ENCODE data around the gene SEMA5A.

The SEMA5A gene

DNA sequence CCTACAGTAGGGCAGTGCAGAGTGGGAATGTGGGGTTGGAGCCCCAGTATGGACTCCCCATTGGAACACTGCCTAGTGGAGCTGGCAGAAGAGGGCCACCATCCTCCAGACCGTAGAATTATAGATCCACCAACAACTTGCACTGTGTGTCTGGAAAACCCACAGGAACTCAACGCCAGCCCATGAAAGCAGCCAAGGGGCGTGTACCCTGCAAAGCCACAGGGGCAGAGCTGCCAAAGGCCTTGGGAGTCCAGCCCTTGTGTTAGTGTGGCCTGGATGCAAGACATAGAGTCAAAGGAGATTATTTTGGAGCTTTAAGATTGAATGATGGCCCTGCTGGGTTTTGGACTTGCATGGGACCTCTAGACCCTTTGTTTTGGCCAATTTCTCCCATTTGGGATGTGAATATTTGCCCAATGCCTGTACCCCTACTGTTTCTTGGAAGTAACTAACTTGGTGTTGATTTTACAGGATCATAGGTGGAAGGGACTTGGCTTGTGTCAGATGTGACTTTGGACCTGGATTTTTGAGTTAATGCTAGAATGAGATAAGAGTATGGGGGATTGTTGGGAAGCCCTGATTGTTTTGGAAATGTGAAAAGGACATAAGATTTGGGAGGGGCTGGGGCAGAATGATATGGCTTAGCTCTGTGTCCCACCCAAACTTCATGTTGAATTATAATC is 266.8 kb downstream of the SEMA5A start:
- Histone ChIP-seq H3K27me3 (ENCODE audit: control insufficient read depth in 2 of 2, insufficient read depth in 2 of 2, low read length in 2 of 2) (no peaks in the 10 kb centered on the region), H3K27ac (ENCODE audit: low read depth in 2 of 2, low read length in 2 of 2) (no peak overlapping the region), H3K36me3 (ENCODE audit: control insufficient read depth in 2 of 2, insufficient read depth in 2 of 2, low read length in 2 of 2) (no peaks in the 10 kb centered on the region), H3K9ac (ENCODE audit: low read depth in 1 of 2, low read length in 2 of 2) (no peak overlapping the region), H3K9me3 (ENCODE audit: control insufficient read depth in 2 of 2, low read length in 2 of 2) (no peaks in the 10 kb centered on the region), H3K4me1 (ENCODE audit: control insufficient read depth in 2 of 2, insufficient read depth in 2 of 2, low read length in 2 of 2) (no peaks in the 10 kb centered on the region), H3K4me3 (ENCODE audit: low read length in 2 of 2) (no peak overlapping the region)

- Histone ChIP-seq H3K27me3 (ENCODE audit: control insufficient read depth in 2 of 2, insufficient read depth in 2 of 2, low read length in 2 of 2) (no peaks in the 10 kb centered on the region), H3K4me1 (ENCODE audit: control insufficient read depth in 2 of 2, insufficient read depth in 2 of 2, low read length in 2 of 2) (no peaks in the 10 kb centered on the region), H3K36me3 (ENCODE audit: control insufficient read depth in 2 of 2, insufficient read depth in 2 of 2, low read length in 2 of 2) (no peaks in the 10 kb centered on the region), H3K9me3 (ENCODE audit: control insufficient read depth in 2 of 2, low read length in 2 of 2) (no peaks in the 10 kb centered on the region), H3K4me3 (ENCODE audit: low read length in 2 of 2) (no peak overlapping the region), H3K9ac (ENCODE audit: low read depth in 1 of 2, low read length in 2 of 2) (no peak overlapping the region), H3K27ac (ENCODE audit: low read depth in 2 of 2, low read length in 2 of 2) (no peak overlapping the region)
Observed at GRCh38 chr5:9269014-9269413, 276.9 kb downstream of the SEMA5A start.

GRCh38 chr5:9268226-9268625 is 277.6 kb downstream of the SEMA5A start:
- H3K36me3 ChIP-seq (ENCODE audit: control insufficient read depth in 2 of 2, insufficient read depth in 2 of 2, low read length in 2 of 2), result no peaks in the 10 kb centered on the region
- no peaks in the 10 kb centered on the region for H3K9me3 ChIP-seq (ENCODE audit: control insufficient read depth in 2 of 2, low read length in 2 of 2)
- H3K27me3 ChIP-seq (ENCODE audit: control insufficient read depth in 2 of 2, insufficient read depth in 2 of 2, low read length in 2 of 2), result no peaks in the 10 kb centered on the region
- no peak overlapping the region for H3K9ac ChIP-seq (ENCODE audit: low read depth in 1 of 2, low read length in 2 of 2)
- H3K27ac ChIP-seq (ENCODE audit: low read depth in 2 of 2, low read length in 2 of 2), result no peak overlapping the region
- H3K4me1 ChIP-seq (ENCODE audit: control insufficient read depth in 2 of 2, insufficient read depth in 2 of 2, low read length in 2 of 2), result no peaks in the 10 kb centered on the region
- H3K4me3 ChIP-seq (ENCODE audit: low read length in 2 of 2), result no peak overlapping the region

- H3K4me1 ChIP-seq (ENCODE audit: control insufficient read depth in 2 of 2, insufficient read depth in 2 of 2, low read length in 2 of 2), result no peaks in the 10 kb centered on the region
- no peak overlapping the region for H3K9ac ChIP-seq (ENCODE audit: low read depth in 1 of 2, low read length in 2 of 2)
- H3K4me3 ChIP-seq (ENCODE audit: low read length in 2 of 2), result no peak overlapping the region
- H3K36me3 ChIP-seq (ENCODE audit: control insufficient read depth in 2 of 2, insufficient read depth in 2 of 2, low read length in 2 of 2), result no peaks in the 10 kb centered on the region
- peak overlapping the region in 1 of 2 donors; percentile 13 for H3K27ac ChIP-seq (ENCODE audit: low read depth in 2 of 2, low read length in 2 of 2)
- H3K27me3 ChIP-seq (ENCODE audit: control insufficient read depth in 2 of 2, insufficient read depth in 2 of 2, low read length in 2 of 2), result no peaks in the 10 kb centered on the region
- no peaks in the 10 kb centered on the region for H3K9me3 ChIP-seq (ENCODE audit: control insufficient read depth in 2 of 2, low read length in 2 of 2)
Observed at GRCh38 chr5:9265441-9266287, 280.2 kb downstream of the SEMA5A start.

DNA sequence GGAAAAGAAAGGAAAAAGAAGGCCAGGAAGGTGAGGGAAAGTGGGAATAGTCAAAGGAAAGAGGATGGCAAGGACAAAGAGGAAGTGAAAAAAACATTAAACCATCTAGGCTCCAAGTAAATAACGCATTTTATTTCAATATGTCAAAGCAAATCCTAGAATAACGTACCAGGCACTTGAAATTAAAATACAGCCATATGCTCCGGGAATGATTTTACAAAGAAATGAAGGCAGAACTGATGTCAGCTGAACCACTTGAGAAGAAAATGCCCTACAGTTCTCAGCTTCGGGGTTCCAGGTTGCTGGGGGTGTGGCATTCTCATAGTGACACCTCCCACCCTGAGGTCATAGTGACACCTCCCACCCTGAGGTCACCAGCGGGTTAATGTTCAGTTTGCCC is 281.6 kb downstream of the SEMA5A start:
- no peaks in the 10 kb centered on the region for H3K9me3 ChIP-seq (ENCODE audit: control insufficient read depth in 2 of 2, low read length in 2 of 2)
- H3K27me3 ChIP-seq (ENCODE audit: control insufficient read depth in 2 of 2, insufficient read depth in 2 of 2, low read length in 2 of 2), result no peaks in the 10 kb centered on the region
- no peak overlapping the region for H3K4me3 ChIP-seq (ENCODE audit: low read length in 2 of 2)
- H3K27ac ChIP-seq (ENCODE audit: low read depth in 2 of 2, low read length in 2 of 2), result no peak overlapping the region
- H3K4me1 ChIP-seq (ENCODE audit: control insufficient read depth in 2 of 2, insufficient read depth in 2 of 2, low read length in 2 of 2), result no peaks in the 10 kb centered on the region
- H3K9ac ChIP-seq (ENCODE audit: low read depth in 1 of 2, low read length in 2 of 2), result no peak overlapping the region
- no peaks in the 10 kb centered on the region for H3K36me3 ChIP-seq (ENCODE audit: control insufficient read depth in 2 of 2, insufficient read depth in 2 of 2, low read length in 2 of 2)

- no peak overlapping the region for H3K4me3 ChIP-seq (ENCODE audit: low read length in 2 of 2)
- H3K9me3 ChIP-seq (ENCODE audit: control insufficient read depth in 2 of 2, low read length in 2 of 2), result no peaks in the 10 kb centered on the region
- no peaks in the 10 kb centered on the region for H3K27me3 ChIP-seq (ENCODE audit: control insufficient read depth in 2 of 2, insufficient read depth in 2 of 2, low read length in 2 of 2)
- no peaks in the 10 kb centered on the region for H3K36me3 ChIP-seq (ENCODE audit: control insufficient read depth in 2 of 2, insufficient read depth in 2 of 2, low read length in 2 of 2)
- no peak overlapping the region for H3K27ac ChIP-seq (ENCODE audit: low read depth in 2 of 2, low read length in 2 of 2)
- no peaks in the 10 kb centered on the region for H3K4me1 ChIP-seq (ENCODE audit: control insufficient read depth in 2 of 2, insufficient read depth in 2 of 2, low read length in 2 of 2)
- H3K9ac ChIP-seq (ENCODE audit: low read depth in 1 of 2, low read length in 2 of 2), result no peak overlapping the region
Observed at GRCh38 chr5:9263656-9264055, 282.2 kb downstream of the SEMA5A start.

GRCh38 chr5:9251379-9251980 is 294.4 kb downstream of the SEMA5A start:
- no peaks in the 10 kb centered on the region for H3K9me3 ChIP-seq (ENCODE audit: control insufficient read depth in 2 of 2, low read length in 2 of 2)
- no peaks in the 10 kb centered on the region for H3K27me3 ChIP-seq (ENCODE audit: control insufficient read depth in 2 of 2, insufficient read depth in 2 of 2, low read length in 2 of 2)
- no peak overlapping the region for H3K4me3 ChIP-seq (ENCODE audit: low read length in 2 of 2)
- H3K36me3 ChIP-seq (ENCODE audit: control insufficient read depth in 2 of 2, insufficient read depth in 2 of 2, low read length in 2 of 2), result no peaks in the 10 kb centered on the region
- H3K27ac ChIP-seq (ENCODE audit: low read depth in 2 of 2, low read length in 2 of 2), result no peak overlapping the region
- no peak overlapping the region for H3K9ac ChIP-seq (ENCODE audit: low read depth in 1 of 2, low read length in 2 of 2)
- no peaks in the 10 kb centered on the region for H3K4me1 ChIP-seq (ENCODE audit: control insufficient read depth in 2 of 2, insufficient read depth in 2 of 2, low read length in 2 of 2)

DNA sequence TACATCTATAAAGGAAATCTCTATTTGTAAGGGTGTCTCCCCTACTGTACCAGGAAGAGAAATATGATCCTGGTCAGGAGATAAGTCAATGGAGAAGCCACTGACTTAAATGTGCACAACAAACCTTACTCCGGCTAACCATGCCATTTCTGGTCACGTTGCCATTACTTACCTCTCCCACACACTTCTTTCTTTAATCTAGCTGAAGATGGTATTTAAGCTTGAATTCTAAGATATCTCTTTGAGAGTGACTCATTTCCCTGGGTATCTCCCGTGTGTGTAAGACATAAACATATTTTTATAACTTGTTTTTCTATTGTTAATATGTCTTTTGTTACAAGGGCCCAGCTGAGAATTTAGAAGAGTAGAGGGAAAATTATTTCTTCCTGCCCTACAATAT is 296.6 kb downstream of the SEMA5A start:
- Histone ChIP-seq H3K9ac (ENCODE audit: low read depth in 1 of 2, low read length in 2 of 2) (no peak overlapping the region), H3K27ac (ENCODE audit: low read depth in 2 of 2, low read length in 2 of 2) (no peak overlapping the region), H3K4me1 (ENCODE audit: control insufficient read depth in 2 of 2, insufficient read depth in 2 of 2, low read length in 2 of 2) (no peaks in the 10 kb centered on the region), H3K36me3 (ENCODE audit: control insufficient read depth in 2 of 2, insufficient read depth in 2 of 2, low read length in 2 of 2) (no peaks in the 10 kb centered on the region), H3K4me3 (ENCODE audit: low read length in 2 of 2) (no peak overlapping the region), H3K27me3 (ENCODE audit: control insufficient read depth in 2 of 2, insufficient read depth in 2 of 2, low read length in 2 of 2) (no peaks in the 10 kb centered on the region), H3K9me3 (ENCODE audit: control insufficient read depth in 2 of 2, low read length in 2 of 2) (no peaks in the 10 kb centered on the region)

DNA sequence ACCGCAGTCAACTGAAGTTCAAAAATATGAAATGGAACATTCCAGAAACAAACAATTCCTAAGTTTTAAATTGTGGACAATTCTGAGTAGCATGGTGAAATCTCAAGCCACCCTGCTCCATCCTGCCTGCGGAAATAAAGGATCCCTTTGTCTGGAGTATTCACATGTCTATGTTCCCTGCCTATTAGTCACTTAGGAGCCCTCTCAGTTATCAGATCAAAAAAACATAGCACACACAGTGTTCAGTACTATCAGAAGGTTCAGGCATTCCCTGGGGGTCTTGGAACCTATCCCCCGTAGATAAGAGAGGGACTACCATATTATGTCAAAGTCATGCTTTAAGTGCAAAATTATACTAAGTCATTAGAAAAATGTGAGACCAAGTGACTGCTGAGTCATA is 300.8 kb downstream of the SEMA5A start:
- no peak overlapping the region for H3K9ac ChIP-seq (ENCODE audit: low read depth in 1 of 2, low read length in 2 of 2)
- H3K36me3 ChIP-seq (ENCODE audit: control insufficient read depth in 2 of 2, insufficient read depth in 2 of 2, low read length in 2 of 2), result no peaks in the 10 kb centered on the region
- H3K27ac ChIP-seq (ENCODE audit: low read depth in 2 of 2, low read length in 2 of 2), result no peak overlapping the region
- H3K4me3 ChIP-seq (ENCODE audit: low read length in 2 of 2), result no peak overlapping the region
- H3K4me1 ChIP-seq (ENCODE audit: control insufficient read depth in 2 of 2, insufficient read depth in 2 of 2, low read length in 2 of 2), result no peaks in the 10 kb centered on the region
- H3K27me3 ChIP-seq (ENCODE audit: control insufficient read depth in 2 of 2, insufficient read depth in 2 of 2, low read length in 2 of 2), result no peaks in the 10 kb centered on the region
- H3K9me3 ChIP-seq (ENCODE audit: control insufficient read depth in 2 of 2, low read length in 2 of 2), result no peaks in the 10 kb centered on the region

DNA sequence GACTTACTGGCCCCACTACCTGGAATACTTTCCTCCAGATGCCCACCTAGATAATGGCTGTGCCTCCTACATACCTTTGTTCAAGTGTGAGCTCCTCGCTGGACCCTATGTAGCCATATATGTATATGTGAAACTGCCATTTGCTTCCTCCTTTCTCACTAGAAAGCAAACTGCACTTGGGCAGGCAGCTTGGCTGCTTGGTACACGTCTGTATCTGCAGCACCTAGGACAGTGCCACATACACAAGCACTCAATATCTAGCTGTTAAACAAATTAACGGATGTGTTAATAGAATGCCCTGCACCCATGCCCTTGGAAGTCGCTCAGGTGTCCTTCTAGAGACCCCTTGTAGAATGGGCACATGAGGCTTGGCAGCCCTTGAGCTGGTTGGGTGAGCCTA is 301.5 kb downstream of the SEMA5A start:
- H3K4me3 ChIP-seq (ENCODE audit: low read length in 2 of 2), result no peak overlapping the region
- no peaks in the 10 kb centered on the region for H3K4me1 ChIP-seq (ENCODE audit: control insufficient read depth in 2 of 2, insufficient read depth in 2 of 2, low read length in 2 of 2)
- H3K9ac ChIP-seq (ENCODE audit: low read depth in 1 of 2, low read length in 2 of 2), result no peak overlapping the region
- no peaks in the 10 kb centered on the region for H3K9me3 ChIP-seq (ENCODE audit: control insufficient read depth in 2 of 2, low read length in 2 of 2)
- no peaks in the 10 kb centered on the region for H3K27me3 ChIP-seq (ENCODE audit: control insufficient read depth in 2 of 2, insufficient read depth in 2 of 2, low read length in 2 of 2)
- no peaks in the 10 kb centered on the region for H3K36me3 ChIP-seq (ENCODE audit: control insufficient read depth in 2 of 2, insufficient read depth in 2 of 2, low read length in 2 of 2)
- no peak overlapping the region for H3K27ac ChIP-seq (ENCODE audit: low read depth in 2 of 2, low read length in 2 of 2)

Data from mucosa of rectum (tissue), 2 donors.